ENCODE data around the gene KCNJ3.
"Not testable (repeated sequence)": the region's sequence is repeated elsewhere in the genome, so short reads cannot be mapped to it uniquely, and the experiment has no call there.

KCNJ3 gene

GRCh38 chr2:154836632-154837031 is 138.1 kb downstream of the KCNJ3 start:
- no peak for DNase-seq (ENCODE audit: low read depth in 2 of 2, low spot score in 1 of 2)

- DNase-seq (ENCODE audit: low read depth in 2 of 2, low spot score in 1 of 2): no peak
Measured at GRCh38 chr2:154837035-154837434, 138.5 kb downstream of the KCNJ3 start.

- DNase-seq (ENCODE audit: low read depth in 2 of 2, low spot score in 1 of 2): no peak
Measured at GRCh38 chr2:154844513-154844912, 146.0 kb downstream of the KCNJ3 start.

GRCh38 chr2:154846842-154847241 is 148.3 kb downstream of the KCNJ3 start:
- no peak for DNase-seq (ENCODE audit: low read depth in 2 of 2, low spot score in 1 of 2)

- DNase-seq (ENCODE audit: low read depth in 2 of 2, low spot score in 1 of 2): no peak
Measured at GRCh38 chr2:154849482-154849881, 151.0 kb downstream of the KCNJ3 start.

- DNase-seq (ENCODE audit: low read depth in 2 of 2, low spot score in 1 of 2): no peak
Measured at GRCh38 chr2:154850532-154850931, 152.0 kb downstream of the KCNJ3 start.

GRCh38 chr2:154855138-154855537 is 156.6 kb downstream of the KCNJ3 start:
- no peak for DNase-seq (ENCODE audit: low read depth in 2 of 2, low spot score in 1 of 2)

- not testable (repeated sequence) for DNase-seq (ENCODE audit: low read depth in 2 of 2, low spot score in 1 of 2)
Measured at GRCh38 chr2:154867151-154867550, 168.7 kb downstream of the KCNJ3 start.

- DNase-seq (ENCODE audit: low read depth in 2 of 2, low spot score in 1 of 2): no peak
Measured at GRCh38 chr2:154875999-154876398, 177.5 kb downstream of the KCNJ3 start.

- no peak for DNase-seq (ENCODE audit: low read depth in 2 of 2, low spot score in 1 of 2)
Measured at GRCh38 chr2:154882725-154883124, 184.2 kb downstream of the KCNJ3 start.

- DNase-seq (ENCODE audit: low read depth in 2 of 2, low spot score in 1 of 2): no peak
Measured at GRCh38 chr2:154886316-154886715, 187.8 kb downstream of the KCNJ3 start.

GRCh38 chr2:154898269-154898668 is 199.8 kb downstream of the KCNJ3 start:
- no peak for DNase-seq (ENCODE audit: low read depth in 2 of 2, low spot score in 1 of 2)

- no peak for DNase-seq (ENCODE audit: low read depth in 2 of 2, low spot score in 1 of 2)
Measured at GRCh38 chr2:154901063-154901462, 202.6 kb downstream of the KCNJ3 start.
